Trophoblast cell (in vitro differentiated cells and primary cell): ENCODE data around the gene NUDT8.
"Not testable (repeated sequence)": the region's sequence is repeated elsewhere in the genome, so short reads cannot be mapped to it uniquely, and the experiment has no call there.

Experiments
- DNase-seq, 2 donors: peaks; one replicate each; pipeline ENCODE4 v3.0.0-alpha.2; 2016
- H2AFZ ChIP-seq: 2 replicates; pipeline ENCODE4 v1.6.1; 2013; ENCODE audit warnings: low read length, moderate library complexity, mild to moderate bottlenecking; ENCODE audit not compliant: insufficient read depth, poor library complexity
- H2AK5ac ChIP-seq: 2 replicates; pipeline ENCODE4 v1.6.1; 2013; ENCODE audit warnings: mild to moderate bottlenecking, low read length
- H2BK120ac ChIP-seq: 2 replicates; pipeline ENCODE4 v1.6.1; 2013; ENCODE audit warnings: low read length, mild to moderate bottlenecking, moderate library complexity; ENCODE audit not compliant: insufficient read depth, poor library complexity
- H2BK12ac ChIP-seq: 2 replicates; pipeline ENCODE4 v1.6.1; 2013; ENCODE audit warnings: mild to moderate bottlenecking, low read length, moderate library complexity
- H2BK5ac ChIP-seq: 2 replicates; pipeline ENCODE4 v1.6.1; 2013; ENCODE audit warnings: low read length, low read depth, moderate library complexity, mild to moderate bottlenecking; ENCODE audit not compliant: poor library complexity
- H3K14ac ChIP-seq: 2 replicates; pipeline ENCODE4 v1.6.1; 2013; ENCODE audit warnings: mild to moderate bottlenecking, low read length
- H3K18ac ChIP-seq: 2 replicates; pipeline ENCODE4 v1.6.1; 2013; ENCODE audit warnings: mild to moderate bottlenecking, low read length
- H3K23ac ChIP-seq: 2 replicates; pipeline ENCODE4 v1.6.1; 2013; ENCODE audit warnings: low read length
- H3K27ac ChIP-seq: 2 replicates; pipeline ENCODE4 v1.5.1; 2013; ENCODE audit warnings: low read depth, mild to moderate bottlenecking, inconsistent platforms, low read length, moderate library complexity
- H3K27me3 ChIP-seq: 2 replicates; pipeline ENCODE4 v1.6.1; 2013; ENCODE audit warnings: inconsistent platforms, mild to moderate bottlenecking, low read length, moderate library complexity; ENCODE audit not compliant: insufficient read depth
- H3K36me3 ChIP-seq, 2 experiments: 1 replicate in 1 of 2; 2 replicates in 1 of 2; pipeline ENCODE4 v1.6.1; 2013; ENCODE audit warnings: low read length in 2 of 2, mild to moderate bottlenecking in 2 of 2, moderate library complexity in 1 of 2; ENCODE audit not compliant: insufficient read depth in 2 of 2, control insufficient read depth in 1 of 2
- H3K4ac ChIP-seq: 2 replicates; pipeline ENCODE4 v1.6.1; 2013; ENCODE audit warnings: low read depth, mild to moderate bottlenecking, low read length, moderate library complexity
- H3K4me1 ChIP-seq, 2 experiments: 1 replicate in 1 of 2; 2 replicates in 1 of 2; pipeline ENCODE4 v1.6.1; 2013; ENCODE audit warnings: low read length in 2 of 2, mild to moderate bottlenecking in 2 of 2, moderate library complexity in 1 of 2; ENCODE audit not compliant: insufficient read depth in 2 of 2, control insufficient read depth in 1 of 2
- H3K4me2 ChIP-seq: 2 replicates; pipeline ENCODE4 v1.6.1; 2013; ENCODE audit warnings: inconsistent platforms, mild to moderate bottlenecking, low read length, moderate library complexity
- H3K4me3 ChIP-seq: 2 replicates; pipeline ENCODE4 v1.5.1; 2013; ENCODE audit warnings: mild to moderate bottlenecking, low read depth, low read length, inconsistent platforms
- H3K79me1 ChIP-seq: one replicate; pipeline ENCODE4 v1.6.1; 2013; ENCODE audit warnings: low read length
- H3K79me2 ChIP-seq: 2 replicates; pipeline ENCODE4 v1.6.1; 2013; ENCODE audit warnings: low read length, mild to moderate bottlenecking; ENCODE audit not compliant: control insufficient read depth, insufficient read depth, poor library complexity
- H3K9ac ChIP-seq: 2 replicates; pipeline ENCODE4 v1.6.1; 2013; ENCODE audit warnings: mild to moderate bottlenecking, low read length
- H3K9me3 ChIP-seq: 2 replicates; pipeline ENCODE4 v1.6.1; 2013; ENCODE audit warnings: low read depth, mild to moderate bottlenecking, control low read depth, inconsistent platforms, low read length; ENCODE audit not compliant: insufficient read depth
- H4K12ac ChIP-seq: 2 replicates; pipeline ENCODE4 v1.6.1; 2013; ENCODE audit warnings: low read depth, mild to moderate bottlenecking, low read length, moderate library complexity
- H4K8ac ChIP-seq: 2 replicates; pipeline ENCODE4 v1.6.1; 2013; ENCODE audit warnings: low read depth, mild to moderate bottlenecking, low read length, moderate library complexity
- H4K91ac ChIP-seq: one replicate; pipeline ENCODE4 v1.6.1; 2013; ENCODE audit warnings: low read depth, mild to moderate bottlenecking, low read length, moderate library complexity
- WGBS: extraction: QIAGEN DNeasy Blood & Tissue Kit; methylation state at CpG from one replicate; pipeline ENCODE4 v1.1.7; 2013; ENCODE audit warnings: missing lambda C conversion rate; ENCODE audit not compliant: insufficient read length, insufficient coverage; ENCODE audit errors: extremely low coverage; 5-methylcytosine and 5-hydroxymethylcytosine counted together

The NUDT8 gene

GRCh38 chr11:67621928-67622327 lies 7.8 kb downstream of the NUDT8 start:
- not testable (repeated sequence) for H4K8ac ChIP-seq, H3K4me2 ChIP-seq, H3K14ac ChIP-seq, H2BK5ac ChIP-seq, H2AK5ac ChIP-seq, H3K79me2 ChIP-seq, H4K12ac ChIP-seq, H2AFZ ChIP-seq, H3K27ac ChIP-seq, H3K4me3 ChIP-seq, H3K27me3 ChIP-seq, H3K79me1 ChIP-seq, H4K91ac ChIP-seq, H3K4ac ChIP-seq, H3K4me1 ChIP-seq, H2BK120ac ChIP-seq, H3K9me3 ChIP-seq, H3K18ac ChIP-seq, H3K9ac ChIP-seq, H3K23ac ChIP-seq, DNase-seq, H3K36me3 ChIP-seq, H2BK12ac ChIP-seq
- no CpG with 5 or more reads among the region's 3 CpGs for WGBS

GRCh38 chr11:67620621-67621020 lies 9.1 kb downstream of the NUDT8 start:
- not testable (repeated sequence) for H2BK120ac ChIP-seq, H3K23ac ChIP-seq, H2BK12ac ChIP-seq, H3K4ac ChIP-seq, H3K14ac ChIP-seq, H4K8ac ChIP-seq, H3K36me3 ChIP-seq, H3K79me2 ChIP-seq, H3K9ac ChIP-seq, H2BK5ac ChIP-seq, H4K12ac ChIP-seq, H3K9me3 ChIP-seq, H3K27ac ChIP-seq, H3K27me3 ChIP-seq, H3K18ac ChIP-seq, DNase-seq, H2AK5ac ChIP-seq, H4K91ac ChIP-seq, H3K4me1 ChIP-seq, H3K79me1 ChIP-seq
- WGBS = no CpG with 5 or more reads among the region's 13 CpGs
- Histone ChIP-seq H3K4me2 (peak overlapping the region; percentile 78), H2AFZ (peak overlapping the region; percentile 45), H3K4me3 (peak overlapping the region; percentile 66)

GRCh38 chr11:67619683-67620618 lies 9.8 kb downstream of the NUDT8 start:
- not testable (repeated sequence) for H3K18ac ChIP-seq, H3K79me2 ChIP-seq, H3K23ac ChIP-seq, H3K79me1 ChIP-seq, H2BK5ac ChIP-seq, H3K36me3 ChIP-seq, H3K4me1 ChIP-seq, H3K27me3 ChIP-seq, H4K8ac ChIP-seq, H3K9ac ChIP-seq, H3K9me3 ChIP-seq, H3K27ac ChIP-seq, H2BK120ac ChIP-seq, H2BK12ac ChIP-seq, H4K12ac ChIP-seq, DNase-seq, H3K4ac ChIP-seq, H2AK5ac ChIP-seq
- Histone ChIP-seq H3K14ac (peak overlapping the region; percentile 40), H4K91ac (peak overlapping the region; percentile 35), H3K4me3 (peak overlapping the region; percentile 47), H2AFZ (peak overlapping the region; percentile 6), H3K4me2 (peak overlapping the region; percentile 78)
- no CpG with 5 or more reads among the region's 33 CpGs for WGBS

GRCh38 chr11:67618901-67619659 lies 10.7 kb downstream of the NUDT8 start:
- not testable (repeated sequence) for H3K36me3 ChIP-seq, H2BK5ac ChIP-seq, H2BK120ac ChIP-seq, H3K9ac ChIP-seq, H3K79me2 ChIP-seq, H3K4me2 ChIP-seq, DNase-seq, H4K91ac ChIP-seq, H3K9me3 ChIP-seq, H3K14ac ChIP-seq, H2BK12ac ChIP-seq, H3K4me3 ChIP-seq, H3K79me1 ChIP-seq, H3K4me1 ChIP-seq, H2AFZ ChIP-seq, H4K8ac ChIP-seq, H3K23ac ChIP-seq, H3K27me3 ChIP-seq, H3K18ac ChIP-seq, H3K4ac ChIP-seq, H2AK5ac ChIP-seq, H3K27ac ChIP-seq, H4K12ac ChIP-seq
- no CpG with 5 or more reads among the region's 40 CpGs for WGBS
